ENCODE results near the gene IGSF5. TPM values are rescaled to one million over a fixed set of nuclear protein-coding genes. Genes with fewer than 3 reads are reported as not detected.

Gene IGSF5
- total and polyA plus RNA-seq, 9 of the 15 experiments (the other 6 are each of a cell fraction or from before 2014, with no cell fraction given), result not detected

DNA sequence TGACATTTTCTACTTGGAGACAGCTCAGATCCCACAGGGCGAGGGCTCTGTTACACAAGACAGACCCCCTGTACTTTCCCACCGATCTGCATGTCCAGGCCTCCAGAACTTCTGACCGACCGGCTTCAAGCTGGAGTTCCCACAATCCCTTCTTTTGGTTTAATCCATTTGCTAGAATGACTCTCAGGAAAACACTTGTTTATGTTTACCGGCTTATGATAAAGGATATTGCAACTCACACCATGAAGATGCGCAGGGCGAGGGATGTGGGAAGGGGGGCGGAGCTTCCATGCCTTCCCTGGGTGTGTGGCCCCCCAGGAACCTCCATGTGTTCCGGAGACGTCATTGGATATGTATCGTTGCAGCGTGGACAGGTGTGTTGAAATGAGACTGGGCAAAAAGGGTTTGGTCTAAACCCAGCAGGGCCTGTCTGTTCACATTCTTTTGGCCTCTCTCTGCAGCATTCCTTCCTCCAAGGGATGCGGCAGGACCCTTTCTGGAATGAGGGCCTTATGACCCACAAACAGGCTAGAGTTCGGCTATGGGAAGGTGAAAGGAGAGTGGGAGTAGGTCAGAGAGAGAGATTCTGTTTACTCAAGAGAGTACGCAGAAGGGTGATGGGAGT, 7.5 kb upstream of the IGSF5 start (continued):
- no peak for TF ChIP-seq TAF9B (IDR thresholded peaks at IDR 0.05; ENCODE audit: partially characterized antibody)
- TF ChIP-seq JUN (IDR thresholded peaks at IDR 0.05; ENCODE audit: borderline replicate concordance, low read depth, low read length), result no peak
- TF ChIP-seq JUN (CRISPR knock-in tag; IDR thresholded peaks at IDR 0.05; ENCODE audit: borderline replicate concordance), result no peak
- TF ChIP-seq, protein P1, sequence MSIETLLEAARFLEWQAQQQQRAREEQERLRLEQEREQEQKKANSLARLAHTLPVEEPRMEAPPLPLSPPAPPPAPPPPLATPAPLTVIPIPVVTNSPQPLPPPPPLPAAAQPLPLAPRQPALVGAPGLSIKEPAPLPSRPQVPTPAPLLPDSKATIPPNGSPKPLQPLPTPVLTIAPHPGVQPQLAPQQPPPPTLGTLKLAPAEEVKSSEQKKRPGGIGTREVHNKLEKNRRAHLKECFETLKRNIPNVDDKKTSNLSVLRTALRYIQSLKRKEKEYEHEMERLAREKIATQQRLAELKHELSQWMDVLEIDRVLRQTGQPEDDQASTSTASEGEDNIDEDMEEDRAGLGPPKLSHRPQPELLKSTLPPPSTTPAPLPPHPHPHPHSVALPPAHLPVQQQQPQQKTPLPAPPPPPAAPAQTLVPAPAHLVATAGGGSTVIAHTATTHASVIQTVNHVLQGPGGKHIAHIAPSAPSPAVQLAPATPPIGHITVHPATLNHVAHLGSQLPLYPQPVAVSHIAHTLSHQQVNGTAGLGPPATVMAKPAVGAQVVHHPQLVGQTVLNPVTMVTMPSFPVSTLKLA (conservative IDR thresholded peaks at IDR 0.05), result no peak
- TF ChIP-seq HIVEP1 (CRISPR knock-in tag; IDR thresholded peaks at IDR 0.05), result no peak
- no peak for TF ChIP-seq ZNF174 (CRISPR knock-in tag; IDR thresholded peaks at IDR 0.05)
- TF ChIP-seq NFIX (CRISPR knock-in tag; IDR thresholded peaks at IDR 0.05; ENCODE audit: low read depth), result no peak
- TF ChIP-seq, protein P2, sequence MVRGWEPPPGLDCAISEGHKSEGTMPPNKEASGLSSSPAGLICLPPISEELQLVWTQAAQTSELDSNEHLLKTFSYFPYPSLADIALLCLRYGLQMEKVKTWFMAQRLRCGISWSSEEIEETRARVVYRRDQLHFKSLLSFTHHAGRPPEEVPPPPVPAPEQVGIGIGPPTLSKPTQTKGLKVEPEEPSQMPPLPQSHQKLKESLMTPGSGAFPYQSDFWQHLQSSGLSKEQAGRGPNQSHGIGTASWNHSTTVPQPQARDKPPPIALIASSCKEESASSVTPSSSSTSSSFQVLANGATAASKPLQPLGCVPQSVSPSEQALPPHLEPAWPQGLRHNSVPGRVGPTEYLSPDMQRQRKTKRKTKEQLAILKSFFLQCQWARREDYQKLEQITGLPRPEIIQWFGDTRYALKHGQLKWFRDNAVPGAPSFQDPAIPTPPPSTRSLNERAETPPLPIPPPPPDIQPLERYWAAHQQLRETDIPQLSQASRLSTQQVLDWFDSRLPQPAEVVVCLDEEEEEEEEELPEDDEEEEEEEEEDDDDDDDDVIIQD (CRISPR knock-in tag; IDR thresholded peaks at IDR 0.05), result no peak
- TF ChIP-seq, protein P3, sequence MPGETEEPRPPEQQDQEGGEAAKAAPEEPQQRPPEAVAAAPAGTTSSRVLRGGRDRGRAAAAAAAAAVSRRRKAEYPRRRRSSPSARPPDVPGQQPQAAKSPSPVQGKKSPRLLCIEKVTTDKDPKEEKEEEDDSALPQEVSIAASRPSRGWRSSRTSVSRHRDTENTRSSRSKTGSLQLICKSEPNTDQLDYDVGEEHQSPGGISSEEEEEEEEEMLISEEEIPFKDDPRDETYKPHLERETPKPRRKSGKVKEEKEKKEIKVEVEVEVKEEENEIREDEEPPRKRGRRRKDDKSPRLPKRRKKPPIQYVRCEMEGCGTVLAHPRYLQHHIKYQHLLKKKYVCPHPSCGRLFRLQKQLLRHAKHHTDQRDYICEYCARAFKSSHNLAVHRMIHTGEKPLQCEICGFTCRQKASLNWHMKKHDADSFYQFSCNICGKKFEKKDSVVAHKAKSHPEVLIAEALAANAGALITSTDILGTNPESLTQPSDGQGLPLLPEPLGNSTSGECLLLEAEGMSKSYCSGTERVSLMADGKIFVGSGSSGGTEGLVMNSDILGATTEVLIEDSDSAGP (CRISPR knock-in tag; IDR thresholded peaks at IDR 0.05), result no peak
